Measurements from ENCODE around the gene GXYLT2.

Gene GXYLT2

GRCh38 chr3:73018298-73018697 is 130.5 kb downstream of the GXYLT2 start:
- DNase-seq (ENCODE audit: low read depth in 2 of 2): no peak

GRCh38 chr3:73018790-73019441 is 131.1 kb downstream of the GXYLT2 start:
- DNase-seq (ENCODE audit: low read depth in 2 of 2): no peak

- no peak for DNase-seq (ENCODE audit: low read depth in 2 of 2)
These were observed 133.5 kb downstream of the GXYLT2 start for GRCh38 chr3:73021301-73021835.

- DNase-seq (ENCODE audit: low read depth in 2 of 2): no peak
These were observed 137.0 kb downstream of the GXYLT2 start for GRCh38 chr3:73024836-73025235.

GRCh38 chr3:73026111-73026759 is 138.4 kb downstream of the GXYLT2 start:
- no peak for DNase-seq (ENCODE audit: low read depth in 2 of 2)

Data from activated CD4-positive, alpha-beta T cell treated with anti-CD3 and anti-CD28 coated beads for 24 hours (primary cell).